HCT116 (cell line): Measurements from ENCODE around the gene AK4. TPM values are rescaled to one million over a fixed set of nuclear protein-coding genes. Genes with fewer than 3 reads are reported as not detected.

Experiments used
- ATAC-seq: fragments of 200-7000 bp; cut with Tn5 transposase; 2 replicates; pipeline ENCODE4 v1.9.1; 2020; ENCODE audit warnings: mild to moderate bottlenecking, moderate library complexity
- BruUV-seq: library from RNA; stranded (reverse); fragments of 400-500 nt; replicated peaks from 2 replicates; lab custom pipeline; 2021; lab: Mats Ljungman, UMichigan
- CTCF ChIA-PET: fragments of 300-600 bp; sonication (Branson Sonifier 250); formaldehyde crosslinking; loops from one replicate; lab custom pipeline; 2021; ENCODE audit warnings: antibody characterized with exemption; lab: Charles Lee
- POLR2A ChIA-PET: fragments of 300-600, 350-600 bp; sonication (Branson Sonifier 250); formaldehyde crosslinking; loops from one replicate; lab custom pipeline; 2021; ENCODE audit warnings: antibody characterized with exemption; lab: Charles Lee
- RAD21 ChIA-PET, 2 experiments: fragments of 300-600 bp; sonication (Branson Sonifier 250); formaldehyde crosslinking; loops; one replicate each; lab custom pipeline; 2023; ENCODE audit warnings: low total read pairs in 2 of 2; ENCODE audit not compliant: uncharacterized antibody in 2 of 2, unreplicated experiment in 2 of 2, low non-redundant PET in 1 of 2; lab: Charles Lee
- DNase-seq: peaks from one replicate; pipeline ENCODE4 v3.0.0-alpha.2; 2010; ENCODE audit warnings: low read depth, low spot score
- H2AFZ ChIP-seq: fragments of 200-600 bp; shearing (Covaris generic), sonication (generic); 2 replicates; pipeline ENCODE4 v1.6.1; 2017; ENCODE audit warnings: low read depth, mixed run types, mixed read lengths, antibody characterized with exemption, low read length; ENCODE audit not compliant: poor library complexity, severe bottlenecking
- H3K27ac ChIP-seq: 2 replicates; pipeline ENCODE4 v1.5.1; 2012; ENCODE audit warnings: low read depth, low read length
- H3K27me3 ChIP-seq: fragments of 200-600 bp; sonication (generic); 2 replicates; pipeline ENCODE4 v1.6.1; 2016; ENCODE audit warnings: mixed run types, low read length, mixed read lengths; ENCODE audit not compliant: insufficient read depth
- H3K36me3 ChIP-seq, 2 experiments: fragments of 200-500 bp in 1 of 2; fragments of 200-600 bp in 1 of 2; sonication (Bioruptor generic) in 1 of 2; sonication (generic) in 1 of 2; 2 replicates each; pipeline versions ENCODE4 v1.5.1 to v1.6.1; 2014 to 2016; ENCODE audit warnings: low read length in 2 of 2, inconsistent platforms in 1 of 2, mixed read lengths in 1 of 2, mixed run types in 1 of 2; ENCODE audit not compliant: insufficient read depth in 2 of 2, control insufficient read depth in 1 of 2
- H3K4me1 ChIP-seq, 2 experiments: fragments of 200-600 bp in 1 of 2; sonication (generic) in 1 of 2; 2 replicates each; pipeline versions ENCODE4 v1.5.1 to v1.6.1; 2012 to 2017; ENCODE audit warnings: low read length in 2 of 2, inconsistent platforms in 1 of 2, mild to moderate bottlenecking in 1 of 2, mixed read lengths in 1 of 2, mixed run types in 1 of 2, moderate library complexity in 1 of 2; ENCODE audit not compliant: insufficient read depth in 2 of 2, control insufficient read depth in 1 of 2
- H3K4me2 ChIP-seq: fragments of 200-600 bp; sonication (generic); 2 replicates; pipeline ENCODE4 v1.6.1; 2017; ENCODE audit warnings: mixed run types, low read length, mixed read lengths
- H3K4me3 ChIP-seq, 2 experiments: fragments of 200-600 bp in 1 of 2; sonication (generic) in 1 of 2; replicated peaks in 1 of 2; 2 replicates each; pipeline ENCODE4 v1.5.1; 2011 to 2016; ENCODE audit warnings: low read length in 2 of 2, control low read depth in 1 of 2, low read depth in 1 of 2, mild to moderate bottlenecking in 1 of 2, mixed read lengths in 1 of 2, mixed run types in 1 of 2
- H3K79me2 ChIP-seq: fragments of 200-600 bp; sonication (generic); 2 replicates; pipeline ENCODE4 v1.6.1; 2017; ENCODE audit warnings: mild to moderate bottlenecking, mixed run types, low read length, moderate library complexity, mixed read lengths; ENCODE audit not compliant: insufficient read depth
- H3K9ac ChIP-seq: fragments of 200-600 bp; sonication (generic); 2 replicates; pipeline ENCODE4 v1.6.1; 2016; ENCODE audit warnings: low read length, mixed read lengths
- H3K9me2 ChIP-seq: fragments of 200-600 bp; sonication (generic), shearing (Covaris generic); 2 replicates; pipeline ENCODE4 v1.6.1; 2017; ENCODE audit warnings: mixed run types, mild to moderate bottlenecking, moderate library complexity; ENCODE audit not compliant: insufficient read depth
- H3K9me3 ChIP-seq, 2 experiments: fragments of 200-500 bp in 1 of 2; fragments of 200-600 bp in 1 of 2; sonication (Bioruptor generic) in 1 of 2; sonication (generic) in 1 of 2; 2 replicates each; pipeline ENCODE4 v1.6.1; 2014 to 2017; ENCODE audit warnings: low read length in 2 of 2, mixed read lengths in 2 of 2, inconsistent platforms in 1 of 2, low read depth in 1 of 2, mild to moderate bottlenecking in 1 of 2, mixed run types in 1 of 2, moderate library complexity in 1 of 2; ENCODE audit not compliant: control insufficient read depth in 1 of 2, insufficient read depth in 1 of 2
- H4K20me1 ChIP-seq: fragments of 200-600 bp; sonication (generic), shearing (Covaris generic); 2 replicates; pipeline ENCODE4 v1.6.1; 2017; ENCODE audit warnings: mixed run types, mild to moderate bottlenecking, moderate library complexity; ENCODE audit not compliant: insufficient read depth
- ATF3 ChIP-seq: IDR thresholded peaks from 2 replicates; pipeline ENCODE4 v1.6.1; 2012
- CTCF ChIP-seq, 3 experiments: fragments of 200-600 bp in 1 of 3; sonication (generic) in 1 of 3; IDR thresholded peaks in 2 of 3; conservative IDR thresholded peaks in 1 of 3; 2 replicates each; pipeline ENCODE4 v1.5.1; 2012 to 2017; ENCODE audit warnings: low read depth in 2 of 3, low read length in 2 of 3, antibody characterized with exemption in 1 of 3, borderline replicate concordance in 1 of 3, control low read depth in 1 of 3, mild to moderate bottlenecking in 1 of 3, mixed read lengths in 1 of 3, mixed run types in 1 of 3, moderate library complexity in 1 of 3; ENCODE audit not compliant: insufficient read depth in 1 of 3
- EGR1 ChIP-seq: IDR thresholded peaks from 2 replicates; pipeline ENCODE4 v1.6.1; 2012; ENCODE audit warnings: low read depth
- EZH2 ChIP-seq: fragments of 200-600 bp; sonication (generic); IDR thresholded peaks from 2 replicates; pipeline ENCODE4 v1.6.1; 2017; ENCODE audit warnings: antibody characterized with exemption, mixed run types
- EZH2phosphoT487 ChIP-seq: fragments of 200-600 bp; IDR thresholded peaks from 2 replicates; pipeline ENCODE4 v1.6.1; 2018; ENCODE audit warnings: antibody characterized with exemption, borderline replicate concordance
- POLR2AphosphoS5 ChIP-seq: IDR thresholded peaks from 2 replicates; pipeline ENCODE4 v1.6.1; 2011; ENCODE audit warnings: mild to moderate bottlenecking, low read depth, low read length, moderate library complexity
- SIN3A ChIP-seq: IDR thresholded peaks from 2 replicates; pipeline ENCODE4 v1.6.1; 2012; ENCODE audit warnings: low read depth
- SP1 ChIP-seq: IDR thresholded peaks from 2 replicates; pipeline ENCODE4 v1.6.1; 2012; ENCODE audit warnings: low read depth
- TCF7L2 ChIP-seq: IDR thresholded peaks from 2 replicates; pipeline ENCODE4 v1.7.0; 2011; ENCODE audit warnings: borderline replicate concordance, inconsistent platforms; ENCODE audit not compliant: insufficient read depth, insufficient read length; ENCODE audit errors: extremely low read depth
- ZNF274 ChIP-seq: fragments of 200-500 bp; sonication (Bioruptor generic); IDR thresholded peaks from 2 replicates; pipeline ENCODE4 v1.6.1; 2014; ENCODE audit warnings: mild to moderate bottlenecking, low read depth, low read length, inconsistent platforms
- intact Hi-C: fragments of 100-400 bp; cut with micrococcal nuclease; formaldehyde crosslinking; loops from 2 replicates; pipeline ENCODE4 v1.10.0; 2022
- total RNA-seq: library from RNA; stranded (reverse); gene quantifications from one replicate; pipeline ENCODE4 v1.2.1, GENCODE V29; 2021; ENCODE audit not compliant: unreplicated experiment

AK4 gene
- total RNA-seq, 1 experiment from 2014 or later, result 51.5 TPM

GRCh38 chr1:65178235-65178634 is 30.2 kb downstream of the AK4 start:
- H3K4me2 ChIP-seq, result peak overlapping the region; percentile 69
- no peaks in the 10 kb centered on the region for H3K36me3 ChIP-seq
- H3K79me2 ChIP-seq, result peaks cover 92% of the 10 kb centered on the region
- ChIA-PET POLR2A (no interaction called here), RAD21 (no interaction called here), CTCF (no interaction called here)
- no peak for DNase-seq
- ATAC-seq, result no peak
- no peaks in the 10 kb centered on the region for H3K9me2 ChIP-seq
- H2AFZ ChIP-seq, result no peak overlapping the region
- intact Hi-C loops, result no loop called here
- TF ChIP-seq EGR1, result no peak
- TF ChIP-seq EZH2phosphoT487, result no peak
- peak overlapping the region in 1 of 2 experiments; percentile 26; a peak in 1 of 4 replicates for H3K4me3 ChIP-seq
- peak overlapping the region; percentile 21; the same call in 1 of the 2 replicates for H3K9ac ChIP-seq
- peaks cover 56 to 69% of the 10 kb centered on the region in 2 experiments for H3K4me1 ChIP-seq
- BruUV-seq, result no TSS peak
- no peaks in the 10 kb centered on the region for H3K27me3 ChIP-seq
- no peaks in the 10 kb centered on the region for H3K9me3 ChIP-seq
- peak overlapping the region; percentile 56; the same call in 1 of the 2 replicates for H3K27ac ChIP-seq
- H4K20me1 ChIP-seq, result no peaks in the 10 kb centered on the region

- no peak for DNase-seq
These were observed 31.1 kb downstream of the AK4 start for GRCh38 chr1:65179148-65179547.

More at GRCh38 chr1:65179148-65179547, 31.1 kb downstream of the AK4 start:
- Histone ChIP-seq H3K27ac (no peak overlapping the region), H3K36me3 (no peaks in the 10 kb centered on the region), H3K9me2 (no peaks in the 10 kb centered on the region), H3K4me2 (peak overlapping the region; percentile 69; the same call in 1 of the 2 replicates), H3K4me3 (no peak overlapping the region), H3K4me1 (peaks cover 47 to 60% of the 10 kb centered on the region in 2 experiments), H3K79me2 (peaks cover 92% of the 10 kb centered on the region), H4K20me1 (no peaks in the 10 kb centered on the region), H3K27me3 (no peaks in the 10 kb centered on the region), H2AFZ (no peak overlapping the region), H3K9ac (no peak overlapping the region), H3K9me3 (no peaks in the 10 kb centered on the region)
- CTCF ChIA-PET, result no interaction called here
- no peak for ATAC-seq
- no TSS peak for BruUV-seq
- POLR2A ChIA-PET, result no interaction called here
- intact Hi-C loops, result no loop called here
- TF ChIP-seq ATF3 (no peak), SIN3A (no peak), ZNF274 (no peak), POLR2AphosphoS5 (no peak), CTCF (IDR thresholded peaks at IDR 0.05 in 2 of 3, conservative IDR thresholded peaks at IDR 0.05 in 1 of 3; ENCODE audit: borderline replicate concordance in 1 of 3, insufficient read depth in 1 of 3, low read depth in 2 of 3, low read length in 2 of 3) (no peak), TCF7L2 (no peak), SP1 (no peak), EZH2 (no peak)
- RAD21 ChIA-PET, result no interaction called here
